HG03558 (cell line): ENCODE measurements around the gene TECPR2.
A peak's percentile ranks its signal among the peaks of the same experiment; 100 is the strongest.
"Not testable (repeated sequence)": the region's sequence is repeated elsewhere in the genome, so short reads cannot be mapped to it uniquely, and the experiment has no call there.

ENCODE experiments used
- ATAC-seq: cut with Tn5 transposase; IDR thresholded peaks from one replicate; pipeline ENCODE4 v1.9.1; 2021; ENCODE audit warnings: moderate number of reproducible peaks; ENCODE audit not compliant: unreplicated experiment; ENCODE audit errors: extremely low read depth

Gene TECPR2

DNA sequence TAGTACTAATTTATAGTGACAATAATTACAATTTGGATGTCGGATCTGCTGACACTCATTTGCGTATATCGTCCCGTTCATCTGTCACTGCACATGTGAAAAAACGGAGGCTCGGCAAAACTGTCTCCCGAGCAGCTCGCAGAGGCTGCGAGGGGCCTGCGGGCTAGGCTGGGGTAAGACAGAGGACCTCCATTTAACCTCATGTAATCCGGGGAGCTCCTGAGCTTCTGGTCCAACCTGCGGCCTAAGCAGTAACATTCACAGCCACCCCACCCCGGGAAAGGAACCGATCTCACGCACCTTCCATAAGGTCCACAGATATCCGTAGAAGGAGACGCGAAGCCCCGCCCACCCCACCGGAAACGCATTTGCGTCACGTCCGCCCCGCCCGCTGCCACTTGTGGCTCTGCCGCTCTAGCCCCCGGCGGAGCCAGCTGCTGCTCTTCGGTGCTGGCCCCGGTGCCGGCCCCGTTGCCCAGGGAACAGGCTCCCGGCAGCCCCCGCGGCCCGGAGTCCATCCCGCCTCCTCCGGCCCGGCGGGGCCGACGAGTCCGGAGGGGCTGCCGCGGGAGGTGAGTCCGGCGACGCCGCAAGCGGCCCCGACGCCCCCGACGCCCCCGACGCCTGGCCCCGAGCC is at the start of gene TECPR2, which contains the start of gene CINP:
Gene TECPR2 (plus strand): TSS at position 397 of the 637 bp plus-strand sequence. CDS start 13,781 bp downstream, outside the sequence.
Gene CINP (minus strand): TSS at position 346 of the 637 bp plus-strand sequence. CDS start 39 bp downstream, at position 307.
- peak; percentile 55 for ATAC-seq

DNA sequence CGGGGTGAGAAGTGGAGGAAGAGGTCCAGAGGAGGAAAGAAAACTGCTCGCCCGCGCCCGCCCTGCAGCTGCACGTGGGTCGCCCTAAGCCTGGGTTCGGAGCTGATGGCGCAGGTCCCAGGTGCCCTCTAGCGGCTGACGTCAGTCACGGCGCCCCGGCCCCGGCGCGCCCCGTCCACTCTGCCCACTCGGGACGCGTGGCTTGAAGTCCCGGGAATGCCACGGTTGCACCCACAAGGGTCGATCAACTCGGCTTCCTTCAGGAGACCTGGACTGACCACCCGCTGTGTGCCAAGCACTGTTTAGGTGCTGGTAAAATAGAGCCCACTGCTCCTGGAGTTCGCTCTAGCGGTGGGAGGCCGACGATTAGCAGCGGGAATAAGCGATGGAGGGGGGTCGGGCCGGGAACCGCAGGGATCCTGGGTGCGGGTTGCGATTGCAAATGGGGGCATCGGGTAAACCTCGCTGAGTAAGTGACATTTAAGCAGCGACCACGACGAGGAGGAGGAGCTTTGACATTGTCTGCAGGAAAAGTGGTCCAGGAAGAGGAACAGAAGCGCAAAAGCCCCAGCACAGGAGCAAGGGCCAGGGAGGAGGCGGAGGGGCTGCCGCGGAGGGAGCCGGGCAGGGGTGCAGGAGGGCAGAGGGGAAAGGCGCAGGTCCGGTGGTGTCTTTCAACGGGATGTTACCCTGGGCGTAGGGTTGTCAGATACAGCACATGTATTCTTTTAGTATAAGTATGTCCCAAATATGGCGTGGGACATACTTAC is 48.3 kb upstream of the TECPR2 start:
- ATAC-seq: no peak

DNA sequence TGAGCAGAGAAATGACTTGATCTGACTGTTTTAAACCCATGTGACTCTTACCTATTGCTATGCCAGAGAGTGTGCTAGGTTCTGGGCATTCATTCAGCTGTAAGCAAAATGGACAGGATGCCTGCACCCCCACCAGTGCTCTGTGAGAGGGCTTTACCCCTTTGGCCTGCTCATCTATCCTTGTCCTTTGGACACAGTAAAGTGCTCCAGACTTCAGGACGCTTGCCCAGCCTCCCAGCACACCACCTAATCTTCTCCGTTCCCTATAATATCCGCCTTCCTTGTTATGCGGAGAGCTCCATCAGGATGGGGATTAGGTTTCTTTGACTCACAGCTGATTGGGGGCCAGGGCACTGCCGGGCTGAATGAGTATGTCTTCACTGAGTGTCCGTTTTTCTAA is 47.6 kb upstream of the TECPR2 start:
- ATAC-seq: no peak

- ATAC-seq: no peak
Measured at GRCh38 chr14:102316338-102316742, 46.4 kb upstream of the TECPR2 start.

DNA sequence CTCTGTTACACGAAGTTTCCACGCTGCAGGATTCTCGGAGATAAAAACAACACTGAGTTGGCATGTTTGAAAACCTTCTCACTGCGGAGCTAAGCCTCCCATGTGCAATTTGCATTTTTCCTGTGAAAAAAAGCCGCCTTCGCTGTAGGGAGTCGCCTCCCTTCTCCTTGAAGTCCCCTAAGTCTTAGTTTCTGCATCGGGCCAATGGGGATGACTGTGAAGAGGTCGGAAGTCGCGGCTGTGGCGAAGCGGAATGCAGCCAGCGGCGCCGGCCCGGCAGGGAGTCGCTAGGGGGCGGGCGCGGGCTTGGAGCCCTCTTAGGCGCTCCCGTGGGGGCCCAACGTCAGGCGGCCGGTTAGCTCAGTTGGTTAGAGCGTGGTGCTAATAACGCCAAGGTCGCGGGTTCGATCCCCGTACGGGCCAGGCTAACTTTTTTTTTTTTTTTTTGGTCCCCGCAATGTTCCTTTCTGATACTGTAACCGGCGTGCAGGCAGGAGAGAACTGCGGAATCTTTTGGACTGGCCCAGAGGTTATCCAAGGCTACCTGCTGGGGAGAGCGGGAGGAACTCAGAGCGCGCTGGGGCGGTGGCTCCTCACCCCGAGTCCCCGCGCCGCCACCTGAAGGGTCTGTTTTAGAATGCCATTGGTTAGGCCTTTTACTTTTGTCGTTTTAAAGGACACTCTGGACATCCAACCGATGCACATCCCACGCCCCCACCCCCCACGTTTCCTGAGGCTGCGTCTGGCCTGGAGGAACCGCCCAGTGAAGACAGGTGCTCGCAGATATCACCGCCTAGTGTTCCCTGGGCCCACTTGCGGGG is 45.8 kb upstream of the TECPR2 start:
- ATAC-seq: peak; percentile 29

- ATAC-seq: no peak
Measured at GRCh38 chr14:102317564-102318248, 45.0 kb upstream of the TECPR2 start.

DNA sequence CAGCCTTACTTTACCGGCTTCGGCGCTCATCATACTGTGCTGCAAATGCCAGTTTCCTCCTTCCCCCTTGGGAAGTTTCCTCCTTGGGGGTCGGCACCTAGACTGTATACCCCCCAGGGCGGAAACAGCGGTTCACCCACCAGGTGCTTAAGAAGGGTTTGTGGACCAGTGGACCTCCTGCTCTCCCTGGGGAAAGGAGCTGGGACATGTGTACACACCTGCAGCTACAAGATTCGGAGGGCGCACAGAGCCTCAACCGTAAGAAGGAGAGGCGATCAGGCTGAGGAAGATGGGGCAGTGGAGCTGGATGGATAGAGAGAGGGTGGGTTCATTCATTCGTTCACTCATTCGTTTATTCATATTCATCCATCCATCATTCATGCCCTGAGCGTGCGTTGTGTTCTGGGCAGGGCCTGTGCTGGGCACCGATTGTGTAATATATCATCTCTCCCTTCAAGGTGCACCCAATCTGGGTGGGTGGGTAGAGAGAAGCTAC is 43.9 kb upstream of the TECPR2 start:
- no peak for ATAC-seq

- ATAC-seq: peak; percentile 38
Measured at GRCh38 chr14:102319351-102320032, 43.2 kb upstream of the TECPR2 start, which contains the start of gene ZNF839. Gene ZNF839 (plus strand): TSS chr14:102319746. CDS start chr14:102319766, 20 bp downstream.

- no peak for ATAC-seq
Measured at GRCh38 chr14:102320033-102320660, 42.6 kb upstream of the TECPR2 start.

DNA sequence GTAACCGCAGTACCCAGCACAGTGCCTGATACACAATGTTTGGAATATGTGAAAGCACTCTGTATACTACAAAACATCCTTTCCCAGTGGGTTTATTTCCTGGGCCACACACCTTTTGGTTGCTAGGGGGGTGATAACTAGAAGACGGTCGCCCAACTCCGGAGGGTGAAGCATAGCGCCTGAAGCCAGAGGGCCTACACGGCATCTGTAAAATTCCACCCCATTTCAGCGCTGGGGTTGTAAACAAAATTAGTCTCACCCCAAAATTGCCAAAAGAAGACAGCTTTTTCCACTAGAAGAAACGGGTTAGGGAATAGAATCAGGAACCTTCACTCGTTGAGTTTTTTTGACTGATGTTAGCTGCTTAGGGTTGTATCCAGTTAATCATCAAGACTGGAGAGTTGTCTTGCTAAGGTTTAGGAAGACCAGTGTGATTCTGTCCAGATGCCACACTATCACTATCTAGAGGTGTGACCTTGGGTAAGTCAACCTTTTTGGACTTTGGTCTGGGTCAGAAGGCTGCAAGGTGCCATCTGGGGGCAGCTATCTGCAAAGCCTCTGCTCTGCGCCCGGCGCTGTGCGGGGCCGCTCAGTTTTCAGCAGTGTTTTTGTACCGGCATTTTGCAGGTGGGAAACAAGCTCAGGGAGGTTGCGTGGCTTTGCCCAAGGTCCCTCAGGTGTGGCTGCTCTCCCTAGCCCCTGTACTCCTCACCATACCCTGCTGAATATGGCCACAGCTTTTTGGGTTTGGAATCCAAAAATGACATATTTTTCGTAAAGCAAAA is 41.9 kb upstream of the TECPR2 start:
- ATAC-seq: no peak

DNA sequence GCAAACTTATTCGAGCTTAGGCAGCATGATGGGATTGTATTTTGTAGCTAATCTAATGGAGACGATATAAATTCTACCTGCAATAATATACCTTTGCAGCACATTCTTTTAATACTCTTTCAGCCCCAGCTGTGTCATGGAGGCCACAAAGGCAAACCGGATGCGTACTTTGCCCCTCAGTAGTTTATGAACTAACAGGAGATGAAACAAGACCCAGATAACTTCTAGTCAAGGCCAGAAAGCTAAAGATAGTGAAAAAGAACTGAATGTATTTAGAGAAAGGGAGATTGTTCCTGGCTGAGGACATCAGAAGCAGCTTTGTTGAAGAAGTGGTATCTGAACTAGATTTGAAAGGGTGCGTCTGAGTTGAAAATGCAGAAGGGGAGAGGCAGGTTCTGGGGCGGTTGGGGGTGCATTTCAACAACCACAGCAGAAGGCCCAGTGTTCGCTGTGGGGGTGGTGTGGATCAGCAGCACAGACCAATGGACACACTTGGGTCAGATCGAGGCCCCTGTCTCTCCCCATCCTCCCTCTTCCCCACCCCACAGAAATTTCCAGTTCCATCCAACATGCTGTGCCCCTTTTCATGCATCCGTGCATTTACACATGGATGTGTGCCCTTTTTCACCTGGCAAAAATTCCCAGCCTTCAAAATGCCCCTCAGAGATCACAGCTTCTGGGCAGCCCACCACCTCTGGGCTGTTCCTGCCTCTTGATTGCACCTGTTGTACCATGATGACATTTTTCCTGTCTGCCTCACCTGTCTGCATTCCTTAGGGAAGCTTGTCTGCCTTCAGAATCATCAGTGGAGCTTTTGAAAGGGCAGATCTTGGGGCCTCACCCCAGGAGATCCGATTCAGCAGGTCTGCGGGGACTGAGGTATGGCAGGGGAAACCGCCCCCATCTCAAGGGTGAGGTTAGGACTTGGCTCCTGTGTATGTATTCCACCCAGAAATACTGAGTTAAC is 41.0 kb upstream of the TECPR2 start:
- no peak for ATAC-seq

GRCh38 chr14:102323102-102323501 is 39.6 kb upstream of the TECPR2 start:
- ATAC-seq: no peak

DNA sequence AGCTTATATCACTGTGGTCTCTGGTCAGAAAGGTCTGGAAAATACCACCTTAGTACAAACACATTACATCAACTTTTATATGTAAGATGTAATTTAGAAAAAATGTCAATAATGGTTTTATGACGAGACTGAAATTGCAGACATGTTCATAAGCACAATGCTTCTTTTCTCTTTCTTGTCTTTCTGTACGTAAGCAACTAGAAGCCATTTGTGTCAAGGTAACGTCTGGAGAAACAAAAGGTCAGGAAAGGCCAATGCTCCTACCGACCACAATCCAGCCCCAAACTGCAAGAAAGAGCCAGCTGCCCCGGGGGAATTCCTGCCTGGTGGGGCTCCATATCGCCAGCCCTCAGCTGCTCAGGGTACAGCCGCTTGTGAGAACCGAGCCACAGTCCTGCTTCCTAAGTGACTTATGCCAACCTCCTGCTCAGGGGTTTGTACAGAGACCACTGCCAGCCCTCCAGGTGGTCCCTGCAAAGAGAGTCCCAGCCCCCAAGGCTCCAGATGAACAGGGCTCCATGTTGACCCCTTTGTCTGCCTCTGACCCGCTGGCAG is 36.9 kb upstream of the TECPR2 start:
- no peak for ATAC-seq

- no peak for ATAC-seq
Measured at GRCh38 chr14:102326583-102326982, 36.2 kb upstream of the TECPR2 start.

DNA sequence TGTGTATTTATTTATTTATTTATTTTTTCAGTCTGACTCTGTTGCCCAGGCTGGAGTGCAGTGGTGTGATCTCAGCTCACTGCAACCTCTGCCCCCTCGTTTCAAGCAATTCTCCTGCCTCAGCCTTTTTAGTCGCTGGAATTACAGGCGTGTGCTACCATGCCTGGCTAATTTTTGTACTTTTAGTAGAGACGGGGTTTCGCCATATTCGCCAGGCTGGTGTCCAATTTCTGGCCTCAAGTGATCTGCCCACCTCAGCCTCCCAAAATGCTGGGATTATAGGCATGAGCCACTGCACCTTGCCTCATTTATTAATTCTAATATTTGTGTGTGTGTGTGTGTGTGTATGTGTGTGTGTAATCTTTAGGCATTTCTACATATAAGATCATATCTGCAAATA is 33.4 kb upstream of the TECPR2 start:
- ATAC-seq: not testable (repeated sequence)

GRCh38 chr14:102330806-102331205 is 31.9 kb upstream of the TECPR2 start:
- ATAC-seq: no peak

- no peak for ATAC-seq
Measured at GRCh38 chr14:102333390-102333789, 29.4 kb upstream of the TECPR2 start.
